Thymus (tissue), 11 donors: Measurements from ENCODE around the gene LCLAT1. TPM values are rescaled to one million over a fixed set of nuclear protein-coding genes. Genes with fewer than 3 reads are reported as not detected.

Source experiments
- DNase-seq, 9 donors: peaks; one replicate each; pipeline ENCODE4 v3.0.0-alpha.2; 2013; ENCODE audit warnings: low spot score in 9 of 9, low read depth in 6 of 9, missing footprints in 1 of 9
- H3K27ac ChIP-seq, 2 donors: one replicate each; pipeline ENCODE4 v1.5.1; 2013; ENCODE audit warnings: control low read depth in 1 of 2, low read depth in 1 of 2, low read length in 1 of 2, mild to moderate bottlenecking in 1 of 2, moderate library complexity in 1 of 2
- H3K27me3 ChIP-seq, 2 donors: one replicate each; pipeline ENCODE4 v1.5.1; 2013; ENCODE audit warnings: low read length in 1 of 2; ENCODE audit not compliant: control insufficient read depth in 2 of 2, insufficient read depth in 1 of 2
- H3K36me3 ChIP-seq, 2 donors: one replicate each; pipeline ENCODE4 v1.5.1; 2013; ENCODE audit warnings: low read length in 1 of 2, mild to moderate bottlenecking in 1 of 2, moderate library complexity in 1 of 2; ENCODE audit not compliant: control insufficient read depth in 2 of 2, insufficient read depth in 2 of 2
- H3K4me1 ChIP-seq, 2 donors: one replicate each; pipeline ENCODE4 v1.5.1; 2013; ENCODE audit warnings: low read length in 2 of 2; ENCODE audit not compliant: control insufficient read depth in 2 of 2, insufficient read depth in 2 of 2
- H3K4me3 ChIP-seq, 2 donors: one replicate each; pipeline ENCODE4 v1.5.1; 2013; ENCODE audit warnings: low read length in 2 of 2, control low read depth in 1 of 2, mild to moderate bottlenecking in 1 of 2
- H3K9me3 ChIP-seq, 2 donors: one replicate each; pipeline ENCODE4 v1.5.1; 2013; ENCODE audit warnings: low read length in 1 of 2, mild to moderate bottlenecking in 1 of 2; ENCODE audit not compliant: control insufficient read depth in 2 of 2, insufficient read depth in 1 of 2
- WGBS: extraction: QIAGEN DNeasy Blood & Tissue Kit; methylation state at CpG from one replicate; pipeline ENCODE4 v1.1.7; 2013; 5-methylcytosine and 5-hydroxymethylcytosine counted together
- polyA plus RNA-seq: library from polyadenylated mRNA; stranded (reverse); fragments of 200-250 nt; gene quantifications from one replicate; pipeline ENCODE4 v1.2.3, GENCODE V29; 2013
- total RNA-seq: library from RNA; stranded (reverse); fragments of 120-200 nt; gene quantifications from one replicate; pipeline ENCODE4 v1.2.4, GENCODE V29; 2013
- donor health status: healthy.

The LCLAT1 gene
- total and polyA plus RNA-seq, 2 donors: 5.0 to 12.9 TPM

DNA sequence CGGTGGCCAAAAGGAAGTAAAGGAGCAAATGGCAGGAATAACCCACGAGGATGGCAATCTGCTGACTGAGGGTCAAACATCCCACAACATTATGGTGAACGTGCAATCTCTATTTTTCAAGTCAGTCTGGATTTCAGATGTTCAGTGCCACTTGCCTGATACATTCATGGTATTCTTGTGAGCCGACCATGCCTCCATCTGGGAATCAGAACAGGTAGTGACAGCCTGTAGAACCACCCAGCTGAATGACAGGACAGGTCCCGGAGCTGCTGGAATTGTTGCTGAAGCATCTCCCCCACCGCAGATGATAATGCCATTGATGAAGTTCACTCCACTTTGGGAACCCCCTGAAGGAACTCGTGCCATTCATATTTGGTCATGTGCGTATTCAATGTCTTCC lies 237.0 kb downstream of the LCLAT1 start:
- H3K27me3 ChIP-seq: no peaks in the 10 kb centered on the region
- H3K4me1 ChIP-seq: no peaks in the 10 kb centered on the region
- H3K36me3 ChIP-seq: no peaks in the 10 kb centered on the region
- DNase-seq: no peak
- H3K4me3 ChIP-seq: no peak overlapping the region
- WGBS: 97% methylated on average over 8 of the region's 8 CpGs
- no peaks in the 10 kb centered on the region for H3K9me3 ChIP-seq
- no peak overlapping the region for H3K27ac ChIP-seq

- Histone ChIP-seq H3K36me3 (no peaks in the 10 kb centered on the region), H3K4me3 (no peak overlapping the region), H3K4me1 (no peaks in the 10 kb centered on the region), H3K9me3 (no peaks in the 10 kb centered on the region), H3K27me3 (no peaks in the 10 kb centered on the region), H3K27ac (no peak overlapping the region)
- DNase-seq: no peak
- WGBS: 93% methylated on average over 5 of the region's 5 CpGs
Measured at GRCh38 chr2:30684516-30684915, 237.5 kb downstream of the LCLAT1 start.

- Histone ChIP-seq H3K9me3 (no peaks in the 10 kb centered on the region), H3K27ac (no peak overlapping the region), H3K36me3 (no peaks in the 10 kb centered on the region), H3K4me1 (no peaks in the 10 kb centered on the region), H3K27me3 (no peaks in the 10 kb centered on the region), H3K4me3 (no peak overlapping the region)
- 97% methylated on average over 3 of the region's 3 CpGs for WGBS
- DNase-seq: no peak
Measured at GRCh38 chr2:30684996-30685395, 237.9 kb downstream of the LCLAT1 start.

DNA sequence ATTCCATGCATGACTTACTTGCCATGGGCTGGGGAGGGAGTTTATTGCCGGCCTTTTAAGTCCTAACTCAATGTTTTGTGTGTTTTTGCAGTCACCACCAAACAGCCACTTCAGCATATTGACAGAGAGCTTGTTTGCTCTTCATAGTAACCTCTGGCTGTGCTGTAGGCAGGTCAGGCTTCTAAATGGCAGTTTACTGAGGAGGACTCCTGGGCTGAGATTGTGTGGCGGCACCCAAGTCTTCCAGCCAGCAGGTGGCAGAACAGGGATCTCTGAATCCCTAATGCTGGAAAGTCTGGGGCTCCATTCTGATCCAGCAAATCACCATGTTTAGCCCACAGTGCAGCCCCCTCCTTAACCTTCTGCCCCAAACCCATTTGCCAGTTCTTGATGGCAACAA lies 239.0 kb downstream of the LCLAT1 start:
- no peak overlapping the region for H3K4me3 ChIP-seq
- H3K9me3 ChIP-seq: no peaks in the 10 kb centered on the region
- no peak overlapping the region for H3K27ac ChIP-seq
- WGBS: 93% methylated on average over 2 of the region's 2 CpGs
- no peaks in the 10 kb centered on the region for H3K27me3 ChIP-seq
- no peaks in the 10 kb centered on the region for H3K4me1 ChIP-seq
- no peaks in the 10 kb centered on the region for H3K36me3 ChIP-seq
- DNase-seq: no peak

DNA sequence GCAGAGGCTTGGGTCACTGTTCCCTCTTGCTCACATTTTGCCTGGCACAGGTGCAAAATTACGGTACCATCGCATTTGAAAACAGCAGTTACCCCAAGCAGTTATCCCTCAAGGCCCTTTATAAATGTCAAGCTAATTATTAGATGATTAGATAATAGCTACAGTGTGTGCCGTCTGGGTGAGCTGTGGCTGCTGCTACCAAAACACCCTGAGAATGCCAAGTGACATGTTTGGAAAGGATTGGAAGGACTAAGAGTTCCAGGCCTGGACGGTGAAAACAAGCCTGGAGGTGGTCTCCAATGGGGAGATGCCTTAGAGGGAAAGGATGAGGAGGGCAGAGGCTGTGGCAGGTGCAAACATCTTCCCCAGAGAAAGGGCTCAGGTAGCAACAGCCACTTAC lies 239.6 kb downstream of the LCLAT1 start:
- no peaks in the 10 kb centered on the region for H3K36me3 ChIP-seq
- H3K27me3 ChIP-seq: no peaks in the 10 kb centered on the region
- H3K27ac ChIP-seq: no peak overlapping the region
- no peaks in the 10 kb centered on the region for H3K9me3 ChIP-seq
- no peak overlapping the region for H3K4me3 ChIP-seq
- DNase-seq: no peak
- WGBS: 98% methylated on average over 4 of the region's 4 CpGs
- no peaks in the 10 kb centered on the region for H3K4me1 ChIP-seq

- H3K36me3 ChIP-seq: no peaks in the 10 kb centered on the region
- no peak overlapping the region for H3K4me3 ChIP-seq
- no peak overlapping the region for H3K27ac ChIP-seq
- peaks cover 0 to 2% of the 10 kb centered on the region in 2 donors for H3K27me3 ChIP-seq
- no peak for DNase-seq
- no peaks in the 10 kb centered on the region for H3K9me3 ChIP-seq
- WGBS: 92% methylated on average over 4 of the region's 4 CpGs
- no peaks in the 10 kb centered on the region for H3K4me1 ChIP-seq
Measured at GRCh38 chr2:30688956-30689401, 241.9 kb downstream of the LCLAT1 start.

DNA sequence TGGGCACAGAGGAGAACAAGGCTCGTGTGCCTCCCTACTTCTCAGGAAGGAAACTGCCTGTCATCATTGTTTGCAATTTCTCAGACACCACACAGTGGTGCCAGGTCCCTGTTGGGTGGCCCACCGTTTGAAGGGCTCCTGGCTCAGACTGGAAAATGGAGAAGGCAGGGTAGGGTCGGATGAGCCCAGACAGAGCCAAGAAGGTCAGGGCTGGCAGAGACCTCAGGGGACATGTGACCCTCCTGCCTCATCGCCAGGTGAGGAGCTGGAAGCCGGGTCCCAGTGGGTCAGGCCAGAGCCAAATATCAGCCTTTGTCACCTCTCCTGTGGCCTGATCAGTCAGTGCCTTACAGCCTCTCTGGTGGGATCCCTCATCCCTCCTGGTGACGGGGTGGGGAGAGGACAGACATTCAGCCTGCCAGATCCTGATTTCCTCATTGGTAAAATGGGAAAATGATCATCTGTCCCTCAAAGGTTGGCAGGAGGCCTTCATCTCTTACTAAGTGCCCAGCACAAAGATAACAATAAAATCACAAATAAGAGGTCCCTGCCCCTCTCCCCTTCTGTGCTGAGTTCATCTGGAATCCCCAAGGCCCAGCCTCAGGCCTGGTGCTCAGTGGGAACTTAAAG lies 242.6 kb downstream of the LCLAT1 start:
- 80% methylated on average over 6 of the region's 6 CpGs for WGBS
- DNase-seq: no peak

DNA sequence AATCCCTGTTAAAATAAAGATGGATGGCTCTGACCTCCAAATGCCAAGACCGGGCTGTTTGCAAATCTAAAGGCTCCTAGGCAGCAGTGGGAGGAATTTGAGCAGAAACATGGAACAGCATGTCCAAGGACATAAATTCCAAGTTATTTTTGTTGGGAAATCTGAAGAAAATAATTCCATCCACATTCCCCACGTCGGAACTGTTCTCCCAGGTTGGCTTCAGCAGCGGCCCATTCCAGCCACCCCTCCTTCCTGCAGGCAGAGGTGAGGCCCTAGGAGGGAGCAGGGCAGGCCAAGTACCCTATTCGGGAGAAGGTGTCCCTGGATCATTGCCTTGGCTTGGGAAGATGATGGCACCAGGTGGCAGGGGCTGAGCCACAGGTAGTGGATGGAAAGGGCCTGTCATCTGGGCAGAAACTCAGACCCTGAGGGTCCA lies 243.1 kb downstream of the LCLAT1 start:
- no peak for DNase-seq
- Histone ChIP-seq H3K9me3 (no peaks in the 10 kb centered on the region), H3K4me1 (no peaks in the 10 kb centered on the region), H3K36me3 (no peaks in the 10 kb centered on the region), H3K4me3 (no peak overlapping the region), H3K27me3 (peaks cover 0 to 2% of the 10 kb centered on the region in 2 donors), H3K27ac (no peak overlapping the region)
- whole genome bisulfite sequencing: 96% methylated on average over 5 of the region's 5 CpGs

More for the DNA sequence above, 242.6 kb downstream of the LCLAT1 start:
- Histone ChIP-seq H3K4me3 (no peak overlapping the region), H3K36me3 (no peaks in the 10 kb centered on the region), H3K27me3 (peaks cover 0 to 2% of the 10 kb centered on the region in 2 donors), H3K9me3 (no peaks in the 10 kb centered on the region), H3K27ac (no peak overlapping the region), H3K4me1 (no peaks in the 10 kb centered on the region)

DNA sequence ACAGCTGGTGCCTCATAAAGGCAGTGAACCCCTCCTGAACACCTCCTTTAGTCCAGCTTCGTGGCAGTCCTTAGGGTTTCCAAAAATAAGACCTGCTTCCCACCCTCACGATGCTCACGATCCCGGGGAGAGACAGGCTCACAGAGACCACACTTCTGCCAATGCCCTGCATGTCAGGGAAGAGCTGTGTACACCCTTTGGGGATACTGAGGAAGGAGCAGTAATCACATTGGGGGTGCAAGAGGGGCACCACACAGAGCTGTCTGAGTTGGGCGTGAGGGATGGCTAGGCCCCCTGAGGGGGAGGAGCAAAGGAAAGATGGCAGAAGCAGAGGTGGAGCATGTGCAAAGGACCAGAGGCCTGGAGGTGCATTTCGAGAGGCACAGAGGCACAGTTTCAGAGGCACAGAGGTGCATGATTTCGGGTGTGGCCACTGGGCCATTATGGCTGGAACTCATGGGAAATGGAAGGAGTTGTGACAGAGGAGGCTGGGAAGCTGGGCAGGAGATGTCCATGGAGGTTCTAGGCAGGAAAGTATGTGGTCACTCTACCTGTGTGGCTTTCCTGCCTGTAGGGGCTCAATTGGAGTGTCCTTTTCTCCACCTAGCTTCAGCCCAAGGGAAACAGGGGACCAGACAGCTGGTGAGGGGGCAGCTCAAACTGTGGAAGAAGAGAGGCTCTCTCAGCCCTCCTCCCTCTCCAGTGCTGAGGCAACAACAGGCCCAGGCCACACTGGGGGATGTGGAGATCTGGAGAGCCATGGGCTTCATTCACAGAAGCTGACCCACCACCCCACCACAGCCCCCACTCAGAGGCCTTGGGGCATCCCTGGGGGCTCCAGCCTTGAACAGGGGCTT lies 244.3 kb downstream of the LCLAT1 start:
- H3K4me3 ChIP-seq: no peak overlapping the region
- no peak for DNase-seq
- peaks cover 0 to 2% of the 10 kb centered on the region in 2 donors for H3K27me3 ChIP-seq
- H3K36me3 ChIP-seq: no peaks in the 10 kb centered on the region
- H3K9me3 ChIP-seq: no peaks in the 10 kb centered on the region
- H3K4me1 ChIP-seq: no peaks in the 10 kb centered on the region
- H3K27ac ChIP-seq: no peak overlapping the region
- whole genome bisulfite sequencing: 94% methylated on average over 7 of the region's 7 CpGs
